ENCODE results near the gene SMYD3. TPM values are rescaled to one million over a fixed set of nuclear protein-coding genes. Genes with fewer than 3 reads are reported as not detected.

The SMYD3 gene
- total RNA-seq, 1 experiment from 2014 or later = 25.5 TPM

DNA sequence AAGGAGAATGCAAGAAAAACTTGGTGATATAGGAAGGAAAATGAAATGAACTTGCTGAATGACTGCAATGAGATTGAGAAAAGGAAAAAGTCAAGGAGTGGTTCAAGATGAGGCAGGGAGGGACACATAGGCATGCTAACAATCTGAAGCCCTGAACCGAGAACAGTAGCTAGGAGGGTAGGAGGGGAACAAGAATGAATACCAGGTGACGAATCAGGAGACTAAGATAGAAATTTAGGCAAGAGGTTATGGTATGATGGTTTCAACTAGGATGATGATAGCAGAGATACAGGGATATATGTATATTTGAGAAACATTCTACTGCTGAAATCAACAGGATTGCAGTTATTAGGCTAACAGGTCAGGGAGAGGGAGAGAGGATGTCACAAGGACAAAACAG is 44.1 kb downstream of the SMYD3 start:
- H4K91ac ChIP-seq (ENCODE audit: insufficient read length, low read depth, low read length) = no peak overlapping the region
- H3K4me1 ChIP-seq (ENCODE audit: insufficient read depth, low read length) = no peaks in the 10 kb centered on the region
- no peak overlapping the region for H2AK5ac ChIP-seq (ENCODE audit: insufficient read length, low read length)
- H2BK12ac ChIP-seq (ENCODE audit: insufficient read length, low read depth, low read length) = no peak overlapping the region
- Mint-ChIP-seq H3K4me3 (no peak overlapping the region), H3K4me1 (peaks cover 6 to 12% of the 10 kb centered on the region in 2 experiments; a peak in 3 of 4 replicates), H3K36me3 (ENCODE audit: insufficient read depth in 1 of 3, low read depth in 3 of 3) (no peaks in the 10 kb centered on the region), H3K9me3 (no peaks in the 10 kb centered on the region), H3K27me3 (ENCODE audit: low read depth) (no peaks in the 10 kb centered on the region), H3K27ac (peak overlapping the region in 2 of 3 experiments; percentile 12 to 18; a peak in 2 of 7 replicates)
- no peak for DNase-seq
- no peak overlapping the region for H3K4me2 ChIP-seq (ENCODE audit: insufficient read depth, insufficient read length, low read length)
- no peak overlapping the region for H3K27ac ChIP-seq (ENCODE audit: insufficient read length, low read depth, low read length)
- TF ChIP-seq, protein P1, sequence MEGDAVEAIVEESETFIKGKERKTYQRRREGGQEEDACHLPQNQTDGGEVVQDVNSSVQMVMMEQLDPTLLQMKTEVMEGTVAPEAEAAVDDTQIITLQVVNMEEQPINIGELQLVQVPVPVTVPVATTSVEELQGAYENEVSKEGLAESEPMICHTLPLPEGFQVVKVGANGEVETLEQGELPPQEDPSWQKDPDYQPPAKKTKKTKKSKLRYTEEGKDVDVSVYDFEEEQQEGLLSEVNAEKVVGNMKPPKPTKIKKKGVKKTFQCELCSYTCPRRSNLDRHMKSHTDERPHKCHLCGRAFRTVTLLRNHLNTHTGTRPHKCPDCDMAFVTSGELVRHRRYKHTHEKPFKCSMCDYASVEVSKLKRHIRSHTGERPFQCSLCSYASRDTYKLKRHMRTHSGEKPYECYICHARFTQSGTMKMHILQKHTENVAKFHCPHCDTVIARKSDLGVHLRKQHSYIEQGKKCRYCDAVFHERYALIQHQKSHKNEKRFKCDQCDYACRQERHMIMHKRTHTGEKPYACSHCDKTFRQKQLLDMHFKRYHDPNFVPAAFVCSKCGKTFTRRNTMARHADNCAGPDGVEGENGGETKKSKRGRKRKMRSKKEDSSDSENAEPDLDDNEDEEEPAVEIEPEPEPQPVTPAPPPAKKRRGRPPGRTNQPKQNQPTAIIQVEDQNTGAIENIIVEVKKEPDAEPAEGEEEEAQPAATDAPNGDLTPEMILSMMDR (conservative IDR thresholded peaks at IDR 0.05) = no peak
- H3K9ac ChIP-seq (ENCODE audit: extremely low read depth, insufficient read length, low read length) = no peak overlapping the region
- no peak overlapping the region for H2AFZ ChIP-seq (ENCODE audit: low read length)
- H4K8ac ChIP-seq (replicated peaks; ENCODE audit: insufficient read length, low read depth, low read length) = no peak overlapping the region
- H4K5ac ChIP-seq (ENCODE audit: insufficient read length, low read depth, low read length) = no peak overlapping the region
- no peaks in the 10 kb centered on the region for H3K27me3 ChIP-seq (ENCODE audit: insufficient read depth, low read length)
- no peak overlapping the region for H3K4ac ChIP-seq (ENCODE audit: low read depth, low read length)
- H3K18ac ChIP-seq (ENCODE audit: insufficient read length, low read depth, low read length) = no peak overlapping the region
- WGBS (ENCODE audit: extremely low coverage, insufficient read length, low lambda C conversion rate) = no CpG with 5 or more reads among the region's 2 CpGs
- no peak overlapping the region for H2BK120ac ChIP-seq (ENCODE audit: low read depth, low read length, poor library complexity, severe bottlenecking)
- H2BK5ac ChIP-seq (ENCODE audit: insufficient read length, low read length) = no peak overlapping the region
- H4K20me1 ChIP-seq (ENCODE audit: control insufficient read depth, insufficient read depth, insufficient read length) = no peaks in the 10 kb centered on the region
- no peaks in the 10 kb centered on the region for H3K9me3 ChIP-seq (ENCODE audit: control insufficient read depth, low read depth, low read length)
- no peak overlapping the region for H2BK15ac ChIP-seq (ENCODE audit: low read depth, low read length)
- H3T11ph ChIP-seq (ENCODE audit: low read length) = no peak overlapping the region
- no peak overlapping the region for H3K56ac ChIP-seq (ENCODE audit: insufficient read length, low read depth, low read length)
- no peak overlapping the region for H2BK20ac ChIP-seq (ENCODE audit: low read depth, low read length, poor library complexity, severe bottlenecking)
- H3K23me2 ChIP-seq (ENCODE audit: insufficient read length, low read depth, low read length, poor library complexity, severe bottlenecking) = no peaks in the 10 kb centered on the region
- H3K79me1 ChIP-seq (ENCODE audit: insufficient read depth, low read depth, low read length, poor library complexity, severe bottlenecking) = no peaks in the 10 kb centered on the region
- no peak overlapping the region for H3K14ac ChIP-seq (ENCODE audit: insufficient read depth, low read length)
- no peak overlapping the region for H3K23ac ChIP-seq (ENCODE audit: insufficient read length, low read depth, low read length)
- H3K79me2 ChIP-seq (ENCODE audit: insufficient read depth, low read length) = no peaks in the 10 kb centered on the region

All from H9 (cell line).